Stimulated activated naive CD8-positive, alpha-beta T cell treated with anti-CD3 and anti-CD28 coated beads, Interleukin-15, Interleukin-2, amounts not matched to agents 100 ng/mL and 50 ng/mL, for 24 hours (primary cell): ENCODE data around the gene APOBEC4.
A peak's percentile ranks its signal among the peaks of the same experiment; 100 is the strongest.

Source experiments
- H3K27ac Mint-ChIP-seq: one replicate; pipeline ENCODE4 v1.8.0; 2021; ENCODE audit warnings: mild to moderate bottlenecking, mixed read lengths
- H3K27me3 Mint-ChIP-seq: one replicate; pipeline ENCODE4 v1.8.0; 2021; ENCODE audit warnings: mixed read lengths
- H3K36me3 Mint-ChIP-seq: one replicate; pipeline ENCODE4 v1.8.0; 2021; ENCODE audit warnings: low read depth, mixed read lengths
- H3K4me1 Mint-ChIP-seq: one replicate; pipeline ENCODE4 v1.8.0; 2021; ENCODE audit warnings: low read depth, mixed read lengths
- H3K4me3 Mint-ChIP-seq: one replicate; pipeline ENCODE4 v1.8.0; 2021; ENCODE audit warnings: mild to moderate bottlenecking, mixed read lengths
- H3K9me3 Mint-ChIP-seq: one replicate; pipeline ENCODE4 v1.8.0; 2021; ENCODE audit warnings: mixed read lengths

APOBEC4 gene

DNA sequence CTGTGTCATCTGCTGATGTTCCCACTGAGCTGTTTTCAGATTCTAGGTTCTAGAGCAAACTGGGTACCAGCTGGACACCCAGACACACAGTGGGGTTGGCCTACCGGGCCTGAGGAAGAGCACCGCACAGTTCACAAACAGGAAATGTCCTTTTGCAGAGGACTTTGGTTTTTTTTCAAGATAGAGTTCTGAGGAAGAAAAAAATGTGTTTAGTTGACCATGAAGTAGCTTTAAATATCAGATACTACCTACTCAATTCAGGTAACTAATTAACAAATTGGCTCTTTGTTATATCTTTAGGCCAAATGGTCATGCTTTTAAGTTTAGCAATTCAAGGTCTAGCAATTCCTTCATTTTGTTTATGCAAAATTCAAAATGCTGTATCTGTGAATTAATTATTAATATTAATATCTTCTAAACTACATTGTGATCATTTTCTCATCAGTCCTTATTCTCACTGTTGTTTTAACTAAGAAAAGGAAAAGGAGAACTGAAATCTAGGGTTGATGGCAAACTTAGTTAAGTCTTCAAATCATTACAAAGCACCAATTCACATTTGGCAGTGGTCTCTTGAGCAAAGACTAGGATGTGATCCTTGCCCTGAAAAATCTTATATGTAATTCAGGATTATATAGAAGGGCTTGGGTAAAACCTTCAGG, 45.7 kb downstream of the APOBEC4 start:
- Mint-ChIP-seq H3K4me1 (peaks cover 13% of the 10 kb centered on the region), H3K36me3 (no peaks in the 10 kb centered on the region), H3K27me3 (peaks cover 4% of the 10 kb centered on the region), H3K27ac (no peak overlapping the region), H3K9me3 (no peaks in the 10 kb centered on the region), H3K4me3 (no peak overlapping the region)

DNA sequence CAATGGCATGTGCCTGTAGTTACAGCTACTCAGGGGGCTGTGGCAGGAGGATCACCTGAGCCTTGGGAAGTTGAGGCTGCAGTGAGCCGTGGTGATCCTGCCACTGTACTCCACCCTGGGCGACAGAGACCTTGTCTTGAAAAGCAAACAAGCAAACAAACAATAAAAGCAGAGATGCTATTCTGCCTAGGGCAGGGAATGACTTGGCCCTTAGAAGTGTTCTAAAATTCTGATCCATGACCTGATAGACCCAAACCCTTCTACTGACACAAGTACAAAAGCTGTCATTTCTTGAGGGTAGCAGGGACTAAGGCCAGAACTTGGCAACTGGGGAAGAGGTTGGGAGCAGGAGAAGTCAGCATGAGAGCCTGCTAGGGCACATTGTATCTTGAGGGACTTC, 47.2 kb downstream of the APOBEC4 start:
- no peak overlapping the region for H3K4me3 Mint-ChIP-seq

DNA sequence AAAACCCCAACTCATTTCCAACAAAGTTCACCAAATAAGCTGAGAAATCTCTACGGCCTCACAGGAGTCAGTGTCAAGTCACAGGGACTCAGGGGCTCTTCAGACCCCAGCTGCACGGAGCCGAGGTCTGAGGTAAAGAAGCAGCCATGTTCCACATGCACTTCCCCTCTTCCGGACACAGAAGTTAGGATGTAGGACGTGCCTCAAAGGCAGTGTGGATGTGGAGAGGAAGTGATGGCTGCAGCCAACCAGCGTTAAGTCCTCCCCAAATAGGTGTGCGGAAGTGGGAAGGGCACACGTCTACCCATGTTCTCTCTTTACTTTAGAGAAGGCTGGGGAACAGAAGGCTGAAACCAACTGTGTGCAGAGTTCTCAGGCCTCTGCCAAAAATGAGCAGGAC, 48.3 kb downstream of the APOBEC4 start:
- Mint-ChIP-seq H3K9me3 (no peaks in the 10 kb centered on the region), H3K27me3 (peaks cover 4% of the 10 kb centered on the region), H3K4me1 (peaks cover 13% of the 10 kb centered on the region), H3K4me3 (no peak overlapping the region), H3K36me3 (no peaks in the 10 kb centered on the region), H3K27ac (no peak overlapping the region)

More for the DNA sequence above, 47.2 kb downstream of the APOBEC4 start:
- H3K27me3 Mint-ChIP-seq: peaks cover 4% of the 10 kb centered on the region
- no peaks in the 10 kb centered on the region for H3K36me3 Mint-ChIP-seq
- no peaks in the 10 kb centered on the region for H3K9me3 Mint-ChIP-seq
- no peak overlapping the region for H3K27ac Mint-ChIP-seq
- peaks cover 13% of the 10 kb centered on the region for H3K4me1 Mint-ChIP-seq

DNA sequence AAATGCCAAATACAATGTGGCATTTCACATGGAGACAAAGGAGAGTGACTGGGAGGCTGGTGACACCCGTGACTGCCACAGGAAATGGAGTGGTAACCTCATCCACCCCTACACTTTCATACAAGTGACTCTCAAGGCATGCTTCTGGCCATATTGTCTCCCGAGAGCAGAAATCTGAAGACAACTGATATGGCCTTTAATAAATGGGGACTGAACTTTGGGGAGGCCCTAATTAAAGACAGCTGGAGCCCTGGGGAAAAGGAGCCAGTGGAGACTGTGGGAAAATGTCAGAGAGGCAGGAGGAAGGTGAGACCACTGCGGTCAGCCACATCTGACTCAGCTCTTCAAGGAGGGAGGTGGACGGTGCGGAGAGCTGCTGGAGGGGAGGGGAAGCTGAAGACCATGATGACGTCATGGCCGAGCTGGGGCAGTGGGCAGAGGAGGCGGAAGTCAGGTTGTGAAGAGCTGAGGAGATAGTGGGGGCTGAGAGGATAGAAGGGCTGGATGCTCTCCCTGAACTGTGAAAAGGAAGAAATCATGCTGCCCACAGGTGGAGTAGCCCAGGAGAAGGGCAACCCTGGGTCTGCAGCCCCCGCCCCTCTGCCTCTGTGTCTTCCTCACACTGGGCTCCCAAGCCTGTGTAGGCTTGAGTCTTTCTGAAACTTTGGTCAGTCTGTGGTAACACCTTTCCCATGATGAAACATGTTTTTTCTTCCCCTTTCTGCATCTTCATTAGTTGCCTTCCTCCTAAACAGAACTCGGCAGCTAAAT, 48.9 kb downstream of the APOBEC4 start:
- Mint-ChIP-seq H3K36me3 (no peaks in the 10 kb centered on the region), H3K27me3 (peaks cover 4% of the 10 kb centered on the region), H3K9me3 (no peaks in the 10 kb centered on the region), H3K4me3 (no peak overlapping the region), H3K4me1 (peaks cover 13% of the 10 kb centered on the region), H3K27ac (peak overlapping the region; percentile 15)

DNA sequence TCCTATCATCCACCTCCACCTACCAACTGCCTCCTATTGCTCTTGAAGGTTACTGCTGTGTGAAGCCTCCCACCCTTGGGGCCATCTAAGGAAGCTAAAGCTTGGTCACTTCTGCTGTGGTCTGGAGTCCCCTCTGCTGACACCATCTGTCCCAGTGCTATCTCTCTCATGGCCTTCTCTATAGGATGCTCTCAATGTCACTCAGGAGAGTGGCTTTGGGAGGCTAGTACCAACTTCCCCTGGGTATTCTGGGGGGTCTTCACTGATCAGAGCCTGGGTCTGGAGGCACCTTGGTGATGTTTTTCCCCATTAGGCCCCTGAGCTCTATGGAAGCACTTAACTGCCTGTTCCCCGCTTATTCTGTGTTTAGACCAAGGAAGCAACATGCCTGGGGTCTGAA, 50.6 kb downstream of the APOBEC4 start:
- H3K27ac Mint-ChIP-seq: no peak overlapping the region
- peaks cover 12% of the 10 kb centered on the region for H3K4me1 Mint-ChIP-seq
- no peaks in the 10 kb centered on the region for H3K9me3 Mint-ChIP-seq
- no peak overlapping the region for H3K4me3 Mint-ChIP-seq
- H3K27me3 Mint-ChIP-seq: no peaks in the 10 kb centered on the region
- H3K36me3 Mint-ChIP-seq: no peaks in the 10 kb centered on the region

DNA sequence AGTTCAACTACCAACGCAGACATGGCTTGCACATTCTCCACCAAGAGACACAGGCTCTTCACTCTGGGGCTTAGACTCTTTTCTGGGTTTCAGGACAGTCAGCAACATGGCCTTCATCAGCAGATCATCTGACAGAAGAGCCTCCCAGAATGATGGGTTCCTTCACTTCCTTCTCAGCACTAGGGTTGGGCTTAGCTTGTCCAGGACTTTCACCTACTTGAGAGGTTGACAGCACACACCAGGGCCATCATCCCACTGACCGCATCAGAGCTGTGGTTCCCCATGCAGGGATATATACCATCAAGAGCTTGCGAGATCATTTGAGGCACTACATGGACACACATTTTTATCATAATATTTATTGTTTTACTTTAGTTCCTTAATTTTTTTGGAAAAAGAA, 52.5 kb downstream of the APOBEC4 start:
- Mint-ChIP-seq H3K27me3 (no peaks in the 10 kb centered on the region), H3K4me1 (peaks cover 10% of the 10 kb centered on the region), H3K36me3 (no peaks in the 10 kb centered on the region), H3K4me3 (no peak overlapping the region), H3K9me3 (no peaks in the 10 kb centered on the region), H3K27ac (no peak overlapping the region)

DNA sequence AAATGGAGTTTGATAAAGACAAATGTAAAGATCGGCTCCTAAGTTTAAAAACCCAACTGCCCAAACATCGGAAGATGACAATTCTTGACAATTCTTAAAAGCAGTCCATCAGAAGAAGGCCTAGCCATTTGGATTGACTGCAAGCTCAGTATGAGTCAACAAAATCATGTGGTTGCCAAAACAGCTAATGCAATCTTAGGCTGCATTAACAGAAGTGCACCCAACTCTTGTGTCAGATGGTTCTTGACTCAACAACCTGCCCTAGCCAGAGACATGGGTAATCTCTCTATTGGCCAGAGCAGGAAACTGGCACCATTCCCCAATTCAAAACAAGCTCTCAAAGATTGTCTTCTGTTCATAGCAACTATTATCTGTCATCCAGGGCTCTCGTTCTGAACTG, 53.0 kb downstream of the APOBEC4 start:
- Mint-ChIP-seq H3K27ac (no peak overlapping the region), H3K4me1 (peaks cover 10% of the 10 kb centered on the region)

DNA sequence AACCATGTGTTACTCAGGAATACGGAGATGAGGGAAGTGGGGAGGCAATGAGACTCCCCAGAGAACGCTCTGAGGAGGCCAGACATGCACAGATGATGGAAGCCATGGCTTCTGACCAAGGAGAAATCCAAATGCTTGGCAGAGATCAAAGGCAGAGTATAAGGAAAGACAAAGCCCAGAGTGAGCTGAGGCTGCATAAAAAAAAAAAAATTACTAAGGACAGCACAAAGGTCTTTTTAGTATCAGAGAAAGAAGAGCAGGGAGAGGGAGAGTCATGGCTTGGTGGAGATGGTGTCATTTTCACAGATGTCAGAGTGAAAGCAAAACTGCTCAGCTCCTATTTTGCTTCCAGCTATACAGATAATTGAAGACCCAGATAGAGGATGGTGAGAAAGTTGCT, 54.7 kb downstream of the APOBEC4 start:
- no peak overlapping the region for H3K27ac Mint-ChIP-seq
- H3K36me3 Mint-ChIP-seq: no peaks in the 10 kb centered on the region
- H3K4me3 Mint-ChIP-seq: no peak overlapping the region
- H3K4me1 Mint-ChIP-seq: peaks cover 8% of the 10 kb centered on the region
- H3K9me3 Mint-ChIP-seq: no peaks in the 10 kb centered on the region
- H3K27me3 Mint-ChIP-seq: no peaks in the 10 kb centered on the region

More for the DNA sequence above, 53.0 kb downstream of the APOBEC4 start:
- no peaks in the 10 kb centered on the region for H3K27me3 Mint-ChIP-seq
- H3K36me3 Mint-ChIP-seq: no peaks in the 10 kb centered on the region
- H3K4me3 Mint-ChIP-seq: no peak overlapping the region
- H3K9me3 Mint-ChIP-seq: no peaks in the 10 kb centered on the region

DNA sequence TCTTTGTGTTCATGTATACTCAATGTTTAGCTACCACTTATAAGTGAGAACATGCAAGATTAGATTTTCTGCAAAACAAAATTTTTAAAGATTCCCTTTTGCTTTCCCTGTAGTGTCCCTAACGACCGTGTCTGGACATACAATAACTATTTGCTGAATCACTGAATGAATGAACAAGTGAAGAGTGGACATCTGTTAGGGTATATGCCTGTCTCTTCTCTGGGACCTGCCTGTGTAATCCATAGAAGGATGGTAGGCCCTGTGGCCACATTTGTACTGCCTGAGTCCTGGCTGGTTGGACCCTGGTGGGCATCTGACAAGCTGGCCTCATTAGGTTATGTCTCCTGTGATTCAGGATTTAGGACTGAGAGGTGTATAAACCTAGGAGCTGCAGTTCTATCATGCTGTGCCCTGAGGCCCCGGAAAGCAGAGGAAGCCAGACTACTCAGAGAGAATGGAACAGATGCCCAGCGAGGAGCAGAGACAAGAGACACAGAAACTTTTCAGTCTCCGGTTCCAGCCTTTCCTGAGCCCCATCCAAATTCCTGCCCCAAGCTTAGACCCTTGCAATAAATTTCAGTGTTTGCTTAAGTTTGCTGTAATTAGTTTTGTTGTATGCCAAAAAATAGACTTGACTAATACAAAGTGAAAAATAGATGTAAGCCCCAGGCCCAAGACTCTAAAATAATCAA, 55.3 kb downstream of the APOBEC4 start:
- peaks cover 3% of the 10 kb centered on the region for H3K27me3 Mint-ChIP-seq
- H3K4me3 Mint-ChIP-seq: no peak overlapping the region
- H3K36me3 Mint-ChIP-seq: no peaks in the 10 kb centered on the region
- no peak overlapping the region for H3K27ac Mint-ChIP-seq
- no peaks in the 10 kb centered on the region for H3K9me3 Mint-ChIP-seq
- peaks cover 14% of the 10 kb centered on the region for H3K4me1 Mint-ChIP-seq

DNA sequence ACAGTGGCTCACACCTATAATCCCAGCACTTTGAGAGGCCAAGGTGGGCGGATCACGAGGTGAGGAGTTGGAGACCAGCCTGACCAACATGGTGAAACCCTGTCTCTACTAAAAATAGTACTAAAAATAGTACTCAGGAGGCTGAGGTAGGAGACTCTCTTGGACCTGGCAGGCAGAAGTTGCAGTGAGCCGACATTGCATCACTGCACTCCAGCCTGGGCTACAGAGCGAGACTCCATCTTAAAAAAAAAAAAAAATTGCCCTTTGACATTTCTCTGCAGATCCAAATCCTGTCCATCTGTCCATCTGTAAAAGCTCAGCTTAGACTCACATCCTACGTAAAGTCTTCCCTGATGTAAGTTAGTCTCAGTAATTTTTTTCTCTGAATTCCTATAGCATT, 56.6 kb downstream of the APOBEC4 start:
- Mint-ChIP-seq H3K27me3 (peaks cover 3% of the 10 kb centered on the region), H3K9me3 (no peaks in the 10 kb centered on the region)

More for the DNA sequence above, 56.6 kb downstream of the APOBEC4 start:
- H3K4me3 Mint-ChIP-seq: no peak overlapping the region
- H3K36me3 Mint-ChIP-seq: no peaks in the 10 kb centered on the region
- peaks cover 26% of the 10 kb centered on the region for H3K4me1 Mint-ChIP-seq
- no peak overlapping the region for H3K27ac Mint-ChIP-seq
